ENCODE measurements around the gene COL5A3.

DNA sequence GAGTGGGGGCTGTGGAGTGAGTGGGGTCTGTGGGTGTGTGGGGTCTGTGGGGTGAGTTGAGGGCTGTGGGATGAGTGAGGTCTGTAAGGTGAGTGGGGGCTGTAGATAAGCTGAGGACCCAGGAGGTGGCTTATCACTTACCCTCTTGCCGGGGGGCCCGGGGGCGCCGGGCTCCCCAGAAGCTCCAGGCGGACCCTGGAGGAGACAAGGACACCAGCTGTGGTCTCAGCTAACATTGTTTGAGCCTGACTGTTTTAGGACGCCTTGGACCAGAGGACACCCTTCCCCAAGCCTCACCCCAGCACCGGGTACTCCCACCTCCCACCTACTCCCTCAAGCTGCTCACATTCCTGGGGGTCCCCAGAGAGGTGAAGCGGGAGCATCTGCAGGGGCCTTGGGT lies 39.8 kb downstream of the COL5A3 start:
- TF ChIP-seq, protein P1, sequence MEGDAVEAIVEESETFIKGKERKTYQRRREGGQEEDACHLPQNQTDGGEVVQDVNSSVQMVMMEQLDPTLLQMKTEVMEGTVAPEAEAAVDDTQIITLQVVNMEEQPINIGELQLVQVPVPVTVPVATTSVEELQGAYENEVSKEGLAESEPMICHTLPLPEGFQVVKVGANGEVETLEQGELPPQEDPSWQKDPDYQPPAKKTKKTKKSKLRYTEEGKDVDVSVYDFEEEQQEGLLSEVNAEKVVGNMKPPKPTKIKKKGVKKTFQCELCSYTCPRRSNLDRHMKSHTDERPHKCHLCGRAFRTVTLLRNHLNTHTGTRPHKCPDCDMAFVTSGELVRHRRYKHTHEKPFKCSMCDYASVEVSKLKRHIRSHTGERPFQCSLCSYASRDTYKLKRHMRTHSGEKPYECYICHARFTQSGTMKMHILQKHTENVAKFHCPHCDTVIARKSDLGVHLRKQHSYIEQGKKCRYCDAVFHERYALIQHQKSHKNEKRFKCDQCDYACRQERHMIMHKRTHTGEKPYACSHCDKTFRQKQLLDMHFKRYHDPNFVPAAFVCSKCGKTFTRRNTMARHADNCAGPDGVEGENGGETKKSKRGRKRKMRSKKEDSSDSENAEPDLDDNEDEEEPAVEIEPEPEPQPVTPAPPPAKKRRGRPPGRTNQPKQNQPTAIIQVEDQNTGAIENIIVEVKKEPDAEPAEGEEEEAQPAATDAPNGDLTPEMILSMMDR (IDR thresholded peaks at IDR 0.05) = no peak
- no peak for TF ChIP-seq POLR2A (IDR thresholded peaks at IDR 0.05)

Data from Peyer's patch (tissue), 4 donors.